HG02642 (cell line): Measurements from ENCODE around the gene KIF20B.
A peak's percentile ranks its signal among the peaks of the same experiment; 100 is the strongest.

Experiments
- ATAC-seq: cut with Tn5 transposase; IDR thresholded peaks from one replicate; pipeline ENCODE4 v1.9.1; 2021; ENCODE audit warnings: mild to moderate bottlenecking; ENCODE audit not compliant: unreplicated experiment, poor library complexity

The KIF20B gene, protein sequence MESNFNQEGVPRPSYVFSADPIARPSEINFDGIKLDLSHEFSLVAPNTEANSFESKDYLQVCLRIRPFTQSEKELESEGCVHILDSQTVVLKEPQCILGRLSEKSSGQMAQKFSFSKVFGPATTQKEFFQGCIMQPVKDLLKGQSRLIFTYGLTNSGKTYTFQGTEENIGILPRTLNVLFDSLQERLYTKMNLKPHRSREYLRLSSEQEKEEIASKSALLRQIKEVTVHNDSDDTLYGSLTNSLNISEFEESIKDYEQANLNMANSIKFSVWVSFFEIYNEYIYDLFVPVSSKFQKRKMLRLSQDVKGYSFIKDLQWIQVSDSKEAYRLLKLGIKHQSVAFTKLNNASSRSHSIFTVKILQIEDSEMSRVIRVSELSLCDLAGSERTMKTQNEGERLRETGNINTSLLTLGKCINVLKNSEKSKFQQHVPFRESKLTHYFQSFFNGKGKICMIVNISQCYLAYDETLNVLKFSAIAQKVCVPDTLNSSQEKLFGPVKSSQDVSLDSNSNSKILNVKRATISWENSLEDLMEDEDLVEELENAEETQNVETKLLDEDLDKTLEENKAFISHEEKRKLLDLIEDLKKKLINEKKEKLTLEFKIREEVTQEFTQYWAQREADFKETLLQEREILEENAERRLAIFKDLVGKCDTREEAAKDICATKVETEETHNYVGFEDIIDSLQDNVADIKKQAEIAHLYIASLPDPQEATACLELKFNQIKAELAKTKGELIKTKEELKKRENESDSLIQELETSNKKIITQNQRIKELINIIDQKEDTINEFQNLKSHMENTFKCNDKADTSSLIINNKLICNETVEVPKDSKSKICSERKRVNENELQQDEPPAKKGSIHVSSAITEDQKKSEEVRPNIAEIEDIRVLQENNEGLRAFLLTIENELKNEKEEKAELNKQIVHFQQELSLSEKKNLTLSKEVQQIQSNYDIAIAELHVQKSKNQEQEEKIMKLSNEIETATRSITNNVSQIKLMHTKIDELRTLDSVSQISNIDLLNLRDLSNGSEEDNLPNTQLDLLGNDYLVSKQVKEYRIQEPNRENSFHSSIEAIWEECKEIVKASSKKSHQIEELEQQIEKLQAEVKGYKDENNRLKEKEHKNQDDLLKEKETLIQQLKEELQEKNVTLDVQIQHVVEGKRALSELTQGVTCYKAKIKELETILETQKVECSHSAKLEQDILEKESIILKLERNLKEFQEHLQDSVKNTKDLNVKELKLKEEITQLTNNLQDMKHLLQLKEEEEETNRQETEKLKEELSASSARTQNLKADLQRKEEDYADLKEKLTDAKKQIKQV (N-terminal part only)

DNA sequence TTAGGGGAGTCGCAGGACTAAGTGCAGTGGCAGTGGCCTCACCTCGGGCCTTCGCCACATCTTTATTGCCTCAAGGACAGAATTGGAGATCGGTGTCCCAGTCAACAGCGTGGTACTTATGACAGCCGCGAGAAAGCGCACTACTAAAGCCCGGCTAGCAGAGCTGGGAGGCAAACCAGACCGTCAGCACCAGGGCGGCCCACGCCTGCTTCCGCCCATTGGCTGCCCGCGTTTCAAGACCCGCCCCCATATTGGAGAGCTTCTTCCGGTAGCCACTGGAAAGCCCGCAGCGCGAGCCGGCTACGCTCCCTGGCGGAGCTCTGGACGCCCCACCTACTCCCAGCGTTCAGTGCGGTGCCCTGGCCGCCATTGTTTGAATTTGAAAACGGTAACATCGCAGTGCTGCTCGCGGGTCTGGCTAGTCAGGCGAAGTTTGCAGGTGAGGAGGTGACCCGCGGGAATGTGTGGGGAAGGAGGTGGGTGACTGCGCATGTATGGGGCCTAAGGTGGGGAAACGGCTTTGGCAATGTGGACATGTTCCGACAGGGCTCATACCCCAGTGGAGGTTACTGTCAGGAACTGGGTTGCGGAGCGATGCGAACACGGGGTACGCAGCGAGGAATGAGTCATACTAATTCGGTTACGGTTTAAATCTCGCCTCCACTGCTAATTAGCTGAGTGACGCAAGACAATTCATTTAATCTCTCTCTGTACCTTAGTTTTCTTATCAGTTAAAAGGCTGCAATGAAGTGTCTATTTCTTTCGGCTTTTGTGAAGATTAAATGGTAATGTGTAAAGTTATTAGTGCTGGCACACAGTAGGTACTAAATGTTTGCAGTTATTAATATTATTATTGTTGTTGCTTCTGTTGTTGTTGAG, at the start of gene KIF20B:
Gene KIF20B, plus strand, starts transcription at position 349 of the 879 bp plus-strand sequence. CDS start 3,705 bp downstream, outside the sequence.
- ATAC-seq = peak; percentile 100

- ATAC-seq = peak; percentile 41
Observed at GRCh38 chr10:89651916-89652573, 49.3 kb upstream of the KIF20B start.

GRCh38 chr10:89652806-89653370, 48.5 kb upstream of the KIF20B start:
- ATAC-seq = no peak

DNA sequence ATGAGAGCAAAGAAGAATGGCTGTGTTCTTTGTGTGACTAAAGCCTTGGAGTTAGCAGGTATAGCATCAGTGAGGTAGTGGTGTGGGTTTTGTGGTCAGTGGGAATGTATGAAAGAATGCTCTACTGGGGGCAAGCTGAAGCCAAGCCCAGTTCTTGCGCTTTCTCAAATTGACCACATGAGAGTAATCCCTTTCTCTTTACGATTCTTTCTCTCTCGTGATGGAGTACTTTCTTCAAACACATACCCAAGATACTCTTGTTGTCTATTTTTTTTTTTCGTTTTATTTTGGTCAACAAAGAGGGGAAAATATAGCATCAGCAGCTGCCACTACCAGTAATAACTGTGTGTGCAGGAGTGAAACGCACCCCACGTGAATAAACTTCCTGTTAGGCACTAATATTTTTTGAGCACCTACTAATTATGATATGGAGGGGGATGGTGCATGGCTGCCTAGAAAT, 48.0 kb upstream of the KIF20B start:
- ATAC-seq = peak; percentile 60

DNA sequence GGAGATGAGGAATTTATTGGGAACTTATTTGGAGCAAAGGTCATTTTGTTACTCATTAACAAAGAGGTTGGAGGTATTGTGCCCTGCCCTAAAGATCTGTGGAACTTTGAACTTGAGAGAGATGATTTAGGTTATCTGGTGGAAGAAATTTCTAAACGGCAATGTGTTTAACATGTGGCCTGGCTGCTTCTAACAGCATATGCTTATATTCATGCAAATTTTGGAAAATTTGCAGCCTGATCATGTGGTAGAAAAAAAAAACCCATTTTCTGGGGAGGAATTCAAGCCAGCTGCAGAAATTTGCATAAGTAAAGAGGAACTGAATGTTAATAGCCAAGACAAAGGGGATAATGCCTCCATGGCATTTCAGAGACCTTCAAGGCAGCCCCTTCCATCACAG, 45.7 kb upstream of the KIF20B start:
- ATAC-seq = no peak

GRCh38 chr10:89657302-89657701, 44.1 kb upstream of the KIF20B start:
- no peak for ATAC-seq

DNA sequence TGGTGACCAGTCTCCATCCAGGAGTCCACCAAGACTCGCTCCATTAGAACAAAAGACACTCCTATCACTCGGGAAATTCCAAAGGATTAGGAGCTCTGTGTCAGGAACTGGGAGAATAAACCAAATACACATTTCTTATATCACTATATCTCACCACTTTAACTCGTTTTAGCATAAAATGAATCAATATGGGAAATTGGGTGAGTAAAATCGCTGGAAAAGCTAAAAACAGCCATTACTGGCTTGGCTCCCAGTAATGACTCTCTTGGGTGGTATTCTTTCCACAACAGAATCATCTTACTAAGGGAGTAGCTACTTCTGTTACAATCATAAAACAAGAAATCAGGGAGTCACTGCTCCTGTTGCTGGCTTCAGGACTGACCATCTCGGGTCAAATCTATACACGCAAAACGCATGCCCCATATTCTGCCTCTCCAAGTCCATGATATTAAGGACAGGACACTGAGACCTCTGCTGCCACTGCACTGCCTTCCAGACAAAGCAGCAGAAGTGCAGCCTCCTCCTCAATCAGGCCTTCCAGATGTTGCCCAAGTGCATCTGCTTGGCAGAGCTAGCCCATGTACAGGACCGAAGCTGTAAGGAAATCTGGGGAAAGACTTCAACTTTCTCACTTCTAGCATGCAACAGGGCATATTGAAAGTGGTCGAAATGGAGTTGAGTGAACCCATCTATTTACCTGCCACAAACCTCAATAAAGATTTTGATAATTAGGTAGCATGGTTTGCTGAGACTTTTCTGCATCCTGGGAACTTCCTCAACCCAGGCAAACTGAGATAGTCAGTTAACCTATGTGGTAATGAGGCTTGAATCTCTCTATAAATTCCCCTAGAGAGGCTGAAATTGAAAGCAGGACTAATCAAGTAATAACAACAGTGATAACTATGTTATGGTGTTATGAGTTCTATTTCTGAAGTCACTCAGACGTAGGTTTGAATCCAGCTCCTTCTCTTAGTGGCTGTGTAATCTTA, 42.0 kb upstream of the KIF20B start:
- ATAC-seq = no peak

DNA sequence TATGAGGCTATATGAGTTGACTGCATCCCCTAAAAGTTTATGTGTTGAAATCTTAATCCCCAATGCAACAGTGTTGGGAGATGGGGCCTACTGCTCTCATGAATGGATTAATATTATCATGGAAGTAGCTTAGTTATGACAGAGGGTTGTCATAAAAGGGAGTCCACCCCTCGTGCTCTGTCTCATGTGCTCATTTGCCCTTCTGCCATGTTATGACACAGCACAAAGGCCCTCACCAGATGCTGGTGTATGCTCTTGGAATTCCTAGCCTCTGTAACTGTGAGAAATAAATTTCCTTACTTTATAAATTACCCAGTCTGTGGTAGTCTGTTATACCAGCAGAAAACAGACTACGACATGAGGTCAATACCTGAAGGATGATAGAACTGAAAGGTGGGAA, 38.8 kb upstream of the KIF20B start:
- no peak for ATAC-seq

GRCh38 chr10:89663144-89663543, 38.2 kb upstream of the KIF20B start:
- ATAC-seq = no peak

GRCh38 chr10:89664203-89664602, 37.2 kb upstream of the KIF20B start:
- no peak for ATAC-seq

- ATAC-seq = no peak
Observed at GRCh38 chr10:89665302-89665701, 36.1 kb upstream of the KIF20B start.

GRCh38 chr10:89666138-89666537, 35.3 kb upstream of the KIF20B start:
- ATAC-seq = no peak

DNA sequence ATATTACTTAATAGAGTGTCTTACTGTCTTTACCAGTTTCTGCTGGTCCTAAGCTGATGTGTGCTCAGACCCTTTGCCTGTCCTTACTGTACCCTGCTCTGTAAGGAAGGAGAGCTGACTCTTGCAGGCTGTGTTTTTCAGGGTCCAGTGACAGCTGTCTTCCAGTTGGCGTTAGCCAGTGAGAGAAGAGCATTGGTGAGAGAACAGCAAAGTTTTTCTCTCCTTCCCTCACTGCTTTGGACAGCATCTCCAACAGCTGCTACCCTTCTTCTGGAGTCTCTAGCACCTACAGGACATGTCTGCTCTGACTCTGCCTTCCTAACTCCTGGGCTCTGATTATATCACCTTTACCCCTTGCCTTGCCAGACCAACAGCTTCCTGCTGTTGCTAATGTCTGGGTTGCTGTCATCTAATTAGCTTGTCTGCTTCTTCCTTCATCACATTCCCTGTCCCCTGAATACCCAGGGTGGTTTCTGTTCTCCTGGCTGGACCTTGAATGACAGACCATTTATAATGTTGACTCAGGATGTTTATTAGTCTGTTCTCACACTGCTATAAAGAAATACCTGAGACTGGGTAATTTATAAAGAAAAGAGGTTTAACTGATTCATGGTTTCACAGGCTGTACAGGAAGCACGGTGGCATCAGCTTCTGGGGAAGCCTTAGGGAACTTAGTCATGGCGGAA, 32.9 kb upstream of the KIF20B start:
- ATAC-seq = no peak

DNA sequence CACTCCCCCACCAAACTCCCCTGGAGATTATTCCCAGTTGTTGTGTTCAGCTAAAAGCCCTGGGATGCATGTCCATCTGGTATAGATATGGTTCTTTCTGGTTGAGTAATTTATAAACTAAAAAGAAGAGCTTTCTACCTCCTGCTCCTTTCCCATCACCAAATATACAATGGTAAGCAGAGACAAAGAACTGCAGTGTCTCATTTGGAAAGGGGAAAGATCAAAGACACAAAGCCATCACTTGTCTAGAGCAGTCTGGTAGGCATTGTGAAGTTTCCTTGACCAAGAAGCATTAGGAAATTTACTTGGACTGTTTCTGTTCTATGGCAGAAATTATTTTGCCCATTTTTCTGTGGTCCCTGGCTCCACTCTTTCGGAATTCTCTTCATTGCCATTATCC, 31.4 kb upstream of the KIF20B start:
- no peak for ATAC-seq

- ATAC-seq = no peak
Observed at GRCh38 chr10:89670926-89671325, 30.5 kb upstream of the KIF20B start.

DNA sequence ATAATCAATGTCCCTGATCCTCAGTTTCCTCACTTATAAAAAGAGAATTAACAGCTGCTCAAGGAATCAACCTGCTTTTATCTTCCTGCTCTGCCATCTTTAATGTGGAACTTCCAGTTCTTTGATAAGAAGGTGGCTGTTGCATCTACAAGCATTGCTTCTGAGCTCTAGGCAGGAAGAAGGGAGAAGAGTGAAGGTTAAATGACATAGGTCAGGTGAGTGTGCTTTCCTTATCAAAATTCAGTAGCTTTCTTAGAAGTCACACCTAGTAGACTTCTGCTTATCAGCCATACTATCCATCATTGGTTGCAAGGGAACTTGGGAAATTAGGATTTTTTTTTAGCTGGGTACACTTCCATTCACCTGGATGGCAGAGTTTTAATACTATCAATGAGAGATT, 24.0 kb upstream of the KIF20B start:
- no peak for ATAC-seq

GRCh38 chr10:89679986-89680385, 21.4 kb upstream of the KIF20B start:
- ATAC-seq = peak; percentile 78
